ENCODE data around the gene FAM167B.
A peak's percentile ranks its signal among the peaks of the same experiment; 100 is the strongest.
"Not testable (repeated sequence)": the region's sequence is repeated elsewhere in the genome, so short reads cannot be mapped to it uniquely, and the experiment has no call there.

FAM167B gene

DNA sequence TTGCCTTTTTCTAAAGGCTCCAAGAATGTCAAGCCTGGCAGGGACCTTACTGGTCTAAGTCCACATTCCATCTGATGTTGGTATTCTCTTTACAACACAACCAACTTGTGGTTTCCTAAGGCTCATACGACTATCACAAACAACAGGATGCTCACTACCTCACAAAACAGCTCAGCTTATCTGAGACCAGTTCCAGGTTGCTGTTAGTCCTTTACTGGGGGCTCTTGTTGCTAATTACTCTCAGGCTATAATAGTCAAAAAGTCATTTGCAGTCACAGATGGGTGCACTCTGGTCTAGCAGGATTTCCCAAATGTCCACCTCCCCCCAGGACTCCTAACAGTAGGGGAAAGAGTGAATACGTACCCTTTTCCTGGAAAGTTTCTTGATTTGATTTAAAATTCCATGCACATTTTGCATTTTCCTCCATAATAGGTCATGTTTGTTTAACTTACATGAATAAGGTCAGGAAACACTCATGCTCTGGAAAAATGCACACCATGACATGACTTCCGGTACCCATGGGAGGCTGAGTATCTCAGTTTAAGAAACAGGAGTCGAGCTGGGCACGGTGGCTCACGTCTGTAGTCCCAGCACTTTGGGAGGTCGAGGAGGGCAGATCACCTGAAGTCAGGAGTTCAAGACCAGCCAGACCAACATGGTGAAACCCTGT is 20.0 kb downstream of the FAM167B start:
- Mint-ChIP-seq H3K4me3 (peak overlapping the region; percentile 52), H3K27ac (peak overlapping the region; percentile 95), H3K4me1 (peaks cover 45% of the 10 kb centered on the region)

DNA sequence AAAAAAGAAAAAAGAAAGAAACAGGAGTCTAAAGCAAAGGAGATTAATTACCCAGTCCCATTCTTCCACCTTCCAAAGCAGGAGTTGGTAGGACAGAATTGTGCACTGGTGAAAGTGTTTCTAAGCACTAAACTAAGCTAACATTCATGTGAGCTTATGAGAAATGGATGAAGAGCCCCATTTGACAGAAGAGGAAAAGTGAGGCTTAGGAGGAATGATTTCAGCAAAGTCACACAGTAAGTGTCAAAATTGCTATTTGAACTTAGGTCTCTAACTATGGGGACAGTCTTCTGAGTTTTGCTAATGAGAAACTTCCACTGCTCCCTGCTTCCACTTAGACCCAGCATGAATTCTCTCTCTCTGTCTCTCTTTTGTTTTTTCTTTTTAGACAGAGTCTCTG is 22.7 kb downstream of the FAM167B start:
- DNase-seq (ENCODE audit: low spot score in 2 of 2), result no peak
- peak overlapping the region; percentile 58 for H3K27ac Mint-ChIP-seq
- H3K4me3 Mint-ChIP-seq, result no peak overlapping the region
- H3K4me1 Mint-ChIP-seq, result peaks cover 58% of the 10 kb centered on the region
- H3K9me3 Mint-ChIP-seq, result no peaks in the 10 kb centered on the region
- ATAC-seq, result no peak
- H3K36me3 Mint-ChIP-seq, result peaks cover 96% of the 10 kb centered on the region

More for the DNA sequence above, 20.0 kb downstream of the FAM167B start:
- ATAC-seq (peak; percentile 33), DNase-seq (ENCODE audit: low spot score in 2 of 2) (no peak)
- Mint-ChIP-seq H3K9me3 (no peaks in the 10 kb centered on the region), H3K36me3 (peaks cover 92% of the 10 kb centered on the region)

DNA sequence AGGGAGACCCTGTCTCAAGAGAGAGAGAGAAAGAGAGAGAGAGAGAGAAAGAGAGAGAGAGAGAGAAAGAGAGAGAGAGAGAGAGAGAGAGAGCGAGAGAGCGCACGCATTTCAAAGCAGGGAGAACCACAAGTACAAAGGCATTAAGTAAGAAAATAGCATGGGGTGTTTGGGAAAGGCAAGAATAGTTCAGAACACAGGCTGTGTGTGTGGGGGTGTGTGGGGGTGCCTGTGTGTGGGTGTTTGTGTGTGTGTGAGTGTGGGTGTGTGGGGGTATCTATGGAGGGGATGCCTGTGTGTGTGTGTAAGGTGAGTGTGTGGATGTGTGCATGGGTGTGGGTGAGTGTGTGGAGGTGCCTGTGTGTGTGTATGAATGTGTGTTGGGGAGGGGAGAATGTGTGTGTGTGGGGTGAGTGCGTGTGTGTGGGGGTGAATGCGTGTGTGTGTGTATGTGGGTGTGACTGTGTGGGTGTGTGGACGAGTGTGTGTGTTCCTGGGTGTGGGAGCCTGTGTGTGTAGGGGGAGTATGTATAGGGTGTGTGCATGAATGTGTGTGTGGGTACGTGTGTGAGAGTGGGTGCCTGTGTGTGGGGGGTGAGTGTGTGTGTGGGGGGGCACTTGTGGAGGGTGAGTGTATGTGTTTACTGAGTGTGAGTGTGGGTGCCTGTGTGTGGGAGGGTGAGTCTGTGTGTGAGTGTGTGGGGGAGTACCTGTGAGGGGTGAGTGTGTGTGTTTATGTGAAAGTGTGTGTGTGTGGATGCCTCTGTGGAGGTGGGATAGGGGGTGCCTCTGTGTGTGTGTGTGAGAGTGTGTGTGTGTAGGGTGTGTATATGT is 25.8 kb downstream of the FAM167B start:
- peaks cover 97% of the 10 kb centered on the region for H3K36me3 Mint-ChIP-seq

DNA sequence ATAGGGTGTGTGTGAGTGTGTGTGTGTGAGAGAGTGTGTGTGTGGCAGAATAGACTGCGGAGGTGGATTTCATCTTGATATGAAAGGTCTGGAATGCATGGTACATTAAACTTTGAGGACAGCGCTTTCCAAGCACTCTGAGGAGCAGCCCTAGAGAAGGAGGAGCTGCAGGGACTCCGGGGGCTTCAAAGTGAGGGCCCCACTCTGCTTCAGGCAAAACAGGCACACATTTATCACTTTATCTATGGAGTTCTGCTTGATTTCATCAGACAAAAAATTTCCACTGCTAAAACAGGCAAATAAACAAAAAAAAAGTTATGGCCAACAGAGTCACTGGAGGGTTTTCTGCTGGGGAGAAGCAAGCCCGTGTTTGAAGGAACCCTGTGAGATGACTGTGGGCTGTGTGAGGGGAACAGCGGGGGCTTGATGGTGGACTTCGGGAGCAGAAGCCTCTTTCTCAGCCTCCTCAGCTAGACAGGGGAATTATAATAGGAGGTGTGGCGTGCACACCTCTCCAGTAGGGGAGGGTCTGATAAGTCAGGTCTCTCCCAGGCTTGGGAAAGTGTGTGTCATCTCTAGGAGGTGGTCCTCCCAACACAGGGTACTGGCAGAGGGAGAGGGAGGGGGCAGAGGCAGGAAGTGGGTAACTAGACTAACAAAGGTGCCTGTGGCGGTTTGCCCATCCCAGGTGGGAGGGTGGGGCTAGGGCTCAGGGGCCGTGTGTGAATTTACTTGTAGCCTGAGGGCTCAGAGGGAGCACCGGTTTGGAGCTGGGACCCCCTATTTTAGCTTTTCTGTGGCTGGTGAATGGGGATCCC is 26.6 kb downstream of the FAM167B start:
- Mint-ChIP-seq H3K4me3 (peak overlapping the region; percentile 60), H3K4me1 (peaks cover 47% of the 10 kb centered on the region), H3K27ac (peak overlapping the region; percentile 95), H3K36me3 (peaks cover 100% of the 10 kb centered on the region), H3K9me3 (no peaks in the 10 kb centered on the region)
- peak in 1 of 2 donors; percentile 79 for DNase-seq (ENCODE audit: low spot score in 2 of 2)
- peak; percentile 87 for ATAC-seq

More for the DNA sequence above, 25.8 kb downstream of the FAM167B start:
- Mint-ChIP-seq H3K9me3 (no peaks in the 10 kb centered on the region), H3K27ac (peak overlapping the region; percentile 95), H3K4me1 (peaks cover 47% of the 10 kb centered on the region), H3K4me3 (peak overlapping the region; percentile 60)
- no peak for DNase-seq (ENCODE audit: low spot score in 2 of 2)
- peak; percentile 40 for ATAC-seq

DNA sequence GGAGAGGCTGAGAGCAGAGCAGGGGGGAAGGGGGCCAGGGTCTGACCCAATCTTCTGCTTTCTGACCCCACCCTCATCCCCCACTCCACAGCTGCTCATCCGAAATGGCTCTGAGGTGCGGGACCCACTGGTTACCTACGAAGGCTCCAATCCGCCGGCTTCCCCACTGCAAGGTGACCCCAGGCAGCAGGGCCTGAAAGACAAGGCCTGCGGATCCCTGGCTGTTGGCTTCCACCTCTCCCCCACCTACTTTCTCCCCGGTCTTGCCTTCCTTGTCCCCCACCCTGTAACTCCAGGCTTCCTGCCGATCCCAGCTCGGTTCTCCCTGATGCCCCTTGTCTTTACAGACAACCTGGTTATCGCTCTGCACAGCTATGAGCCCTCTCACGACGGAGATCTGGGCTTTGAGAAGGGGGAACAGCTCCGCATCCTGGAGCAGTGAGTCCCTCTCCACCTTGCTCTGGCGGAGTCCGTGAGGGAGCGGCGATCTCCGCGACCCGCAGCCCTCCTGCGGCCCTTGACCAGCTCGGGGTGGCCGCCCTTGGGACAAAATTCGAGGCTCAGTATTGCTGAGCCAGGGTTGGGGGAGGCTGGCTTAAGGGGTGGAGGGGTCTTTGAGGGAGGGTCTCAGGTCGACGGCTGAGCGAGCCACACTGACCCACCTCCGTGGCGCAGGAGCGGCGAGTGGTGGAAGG is 27.8 kb downstream of the FAM167B start:
- H3K4me1 Mint-ChIP-seq, result peaks cover 47% of the 10 kb centered on the region
- H3K27ac Mint-ChIP-seq, result peak overlapping the region; percentile 95
- H3K4me3 Mint-ChIP-seq, result no peak overlapping the region
- H3K9me3 Mint-ChIP-seq, result no peaks in the 10 kb centered on the region
- DNase-seq (ENCODE audit: low spot score in 2 of 2) (no peak), ATAC-seq (no peak)
- H3K36me3 Mint-ChIP-seq, result peaks cover 100% of the 10 kb centered on the region

DNA sequence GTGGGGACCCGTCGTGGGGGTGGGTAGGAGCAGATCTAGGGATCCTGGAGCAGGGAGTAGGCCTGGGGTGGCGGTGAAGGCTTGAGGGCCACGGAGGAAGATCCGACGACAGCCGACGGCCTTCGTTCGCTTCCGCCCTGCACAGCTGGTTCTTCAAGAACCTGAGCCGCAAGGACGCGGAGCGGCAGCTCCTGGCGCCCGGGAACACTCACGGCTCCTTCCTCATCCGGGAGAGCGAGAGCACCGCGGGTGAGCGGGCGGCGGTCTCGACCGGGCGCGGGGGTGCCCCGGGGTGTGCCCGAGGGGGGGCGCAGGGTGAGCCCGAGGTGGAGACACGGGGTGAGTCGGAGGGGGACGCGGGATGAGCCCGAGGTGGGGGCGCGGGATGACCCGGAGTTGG is 28.4 kb downstream of the FAM167B start:
- H3K4me3 Mint-ChIP-seq, result no peak overlapping the region
- DNase-seq (ENCODE audit: low spot score in 2 of 2), result no peak
- peak overlapping the region; percentile 95 for H3K27ac Mint-ChIP-seq
- peaks cover 100% of the 10 kb centered on the region for H3K36me3 Mint-ChIP-seq
- H3K9me3 Mint-ChIP-seq, result no peaks in the 10 kb centered on the region
- H3K4me1 Mint-ChIP-seq, result peaks cover 47% of the 10 kb centered on the region
- no peak for ATAC-seq

DNA sequence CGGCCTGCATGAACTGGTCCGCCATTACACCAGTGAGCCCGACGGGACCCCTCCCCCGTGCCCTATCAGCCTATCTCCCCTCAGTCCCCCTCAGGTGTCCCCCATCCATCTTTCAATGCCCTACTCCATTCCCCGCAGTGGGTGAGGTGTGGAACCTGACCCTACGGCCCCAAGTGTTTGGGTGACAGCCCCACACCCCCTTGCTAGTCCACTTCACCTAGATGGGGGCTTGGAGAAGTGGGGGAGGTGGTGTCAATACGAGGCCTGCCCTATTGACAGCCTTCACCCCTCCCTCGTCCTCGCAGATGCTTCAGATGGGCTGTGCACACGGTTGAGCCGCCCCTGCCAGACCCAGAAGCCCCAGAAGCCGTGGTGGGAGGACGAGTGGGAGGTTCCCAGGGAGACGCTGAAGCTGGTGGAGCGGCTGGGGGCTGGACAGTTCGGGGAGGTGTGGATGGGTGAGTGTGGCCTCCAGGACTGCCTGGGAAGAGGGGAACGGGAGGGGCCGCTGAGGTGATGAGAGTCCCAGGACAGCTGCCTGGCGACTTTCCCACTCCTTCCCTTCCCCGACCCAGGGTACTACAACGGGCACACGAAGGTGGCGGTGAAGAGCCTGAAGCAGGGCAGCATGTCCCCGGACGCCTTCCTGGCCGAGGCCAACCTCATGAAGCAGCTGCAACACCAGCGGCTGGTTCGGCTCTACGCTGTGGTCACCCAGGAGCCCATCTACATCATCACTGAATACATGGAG is 29.2 kb downstream of the FAM167B start:
- Mint-ChIP-seq H3K4me1 (peaks cover 44% of the 10 kb centered on the region), H3K4me3 (no peak overlapping the region), H3K27ac (peak overlapping the region; percentile 87), H3K36me3 (peaks cover 100% of the 10 kb centered on the region), H3K9me3 (no peaks in the 10 kb centered on the region)
- ATAC-seq, result no peak
- DNase-seq (ENCODE audit: low spot score in 2 of 2), result no peak

DNA sequence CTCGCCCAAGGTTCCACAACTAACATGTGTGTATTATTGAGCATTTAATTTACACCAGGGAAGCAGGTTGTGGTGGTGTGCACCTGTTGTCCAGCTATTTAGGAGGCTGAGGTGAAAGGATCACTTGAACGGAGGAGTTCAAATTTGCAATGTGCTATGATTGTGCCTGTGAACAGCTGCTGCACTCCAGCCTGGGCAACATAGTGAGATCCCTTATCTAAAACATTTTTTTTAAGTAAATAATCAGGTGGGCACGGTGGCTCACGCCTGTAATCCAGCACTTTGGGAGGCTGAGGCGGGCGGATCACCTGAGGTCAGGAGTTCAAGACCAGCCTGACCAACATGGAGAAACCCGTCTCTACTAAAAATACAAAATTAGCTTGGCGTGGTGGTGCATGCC is 37.8 kb downstream of the FAM167B start:
- H3K36me3 Mint-ChIP-seq, result peaks cover 84% of the 10 kb centered on the region
- H3K27ac Mint-ChIP-seq; DNase-seq (ENCODE audit: low spot score in 2 of 2); ATAC-seq; H3K9me3 Mint-ChIP-seq; H3K4me1 Mint-ChIP-seq; H3K4me3 Mint-ChIP-seq: not testable (repeated sequence)

DNA sequence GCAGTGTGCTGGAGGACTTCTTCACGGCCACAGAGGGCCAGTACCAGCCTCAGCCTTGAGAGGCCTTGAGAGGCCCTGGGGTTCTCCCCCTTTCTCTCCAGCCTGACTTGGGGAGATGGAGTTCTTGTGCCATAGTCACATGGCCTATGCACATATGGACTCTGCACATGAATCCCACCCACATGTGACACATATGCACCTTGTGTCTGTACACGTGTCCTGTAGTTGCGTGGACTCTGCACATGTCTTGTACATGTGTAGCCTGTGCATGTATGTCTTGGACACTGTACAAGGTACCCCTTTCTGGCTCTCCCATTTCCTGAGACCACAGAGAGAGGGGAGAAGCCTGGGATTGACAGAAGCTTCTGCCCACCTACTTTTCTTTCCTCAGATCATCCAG is 38.6 kb downstream of the FAM167B start:
- Mint-ChIP-seq H3K36me3 (peaks cover 75% of the 10 kb centered on the region), H3K4me3 (no peak overlapping the region), H3K4me1 (no peaks in the 10 kb centered on the region), H3K9me3 (no peaks in the 10 kb centered on the region), H3K27ac (no peak overlapping the region)
- DNase-seq (ENCODE audit: low spot score in 2 of 2) (no peak), ATAC-seq (peak; percentile 28)

DNA sequence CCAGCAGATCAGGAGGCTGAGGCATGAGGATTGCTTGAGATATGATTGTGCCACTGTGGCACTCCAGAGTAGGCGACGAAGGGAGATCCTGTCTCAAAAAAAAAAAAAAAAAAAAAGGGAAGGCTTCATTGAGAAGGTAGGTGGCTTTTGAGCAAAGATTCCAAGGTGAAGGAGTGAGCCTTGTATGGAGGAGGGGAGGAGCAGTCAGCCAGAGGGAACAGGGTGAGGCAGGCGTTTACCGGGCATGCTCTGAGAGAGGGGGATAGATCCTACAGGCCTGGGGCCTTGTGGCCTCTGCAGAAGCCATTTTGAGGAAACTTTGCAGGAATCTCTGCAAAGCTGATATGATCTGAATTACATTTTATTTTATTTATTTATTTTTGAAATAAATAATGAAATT is 39.7 kb downstream of the FAM167B start:
- no peak overlapping the region for H3K27ac Mint-ChIP-seq
- no peak for ATAC-seq
- H3K9me3 Mint-ChIP-seq, result no peaks in the 10 kb centered on the region
- peaks cover 68% of the 10 kb centered on the region for H3K36me3 Mint-ChIP-seq
- peaks cover 7% of the 10 kb centered on the region for H3K4me1 Mint-ChIP-seq
- DNase-seq (ENCODE audit: low spot score in 2 of 2), result no peak
- H3K4me3 Mint-ChIP-seq, result no peak overlapping the region

DNA sequence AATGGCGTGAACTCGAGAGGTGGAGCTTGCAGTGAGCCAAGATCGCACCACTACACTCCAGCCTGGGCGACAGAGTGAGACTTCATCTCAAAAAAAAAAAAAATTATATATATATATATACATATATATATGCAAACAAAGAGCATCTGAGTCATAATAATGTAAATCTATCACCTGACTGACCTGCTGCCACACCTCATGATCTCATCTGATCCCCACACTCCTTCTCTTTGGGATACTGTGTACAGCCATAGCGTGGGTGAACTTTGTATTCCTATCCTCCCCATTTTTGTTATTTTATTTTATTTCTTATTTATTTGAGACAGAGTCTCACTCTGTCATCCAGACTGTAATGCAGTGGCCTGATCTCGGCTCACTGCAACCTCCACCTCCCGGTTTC is 42.2 kb downstream of the FAM167B start:
- no peak for ATAC-seq
- Mint-ChIP-seq H3K4me3 (no peak overlapping the region), H3K36me3 (peaks cover 68% of the 10 kb centered on the region), H3K9me3 (no peaks in the 10 kb centered on the region), H3K27ac (no peak overlapping the region), H3K4me1 (peaks cover 20% of the 10 kb centered on the region)
- no peak for DNase-seq (ENCODE audit: low spot score in 2 of 2)

DNA sequence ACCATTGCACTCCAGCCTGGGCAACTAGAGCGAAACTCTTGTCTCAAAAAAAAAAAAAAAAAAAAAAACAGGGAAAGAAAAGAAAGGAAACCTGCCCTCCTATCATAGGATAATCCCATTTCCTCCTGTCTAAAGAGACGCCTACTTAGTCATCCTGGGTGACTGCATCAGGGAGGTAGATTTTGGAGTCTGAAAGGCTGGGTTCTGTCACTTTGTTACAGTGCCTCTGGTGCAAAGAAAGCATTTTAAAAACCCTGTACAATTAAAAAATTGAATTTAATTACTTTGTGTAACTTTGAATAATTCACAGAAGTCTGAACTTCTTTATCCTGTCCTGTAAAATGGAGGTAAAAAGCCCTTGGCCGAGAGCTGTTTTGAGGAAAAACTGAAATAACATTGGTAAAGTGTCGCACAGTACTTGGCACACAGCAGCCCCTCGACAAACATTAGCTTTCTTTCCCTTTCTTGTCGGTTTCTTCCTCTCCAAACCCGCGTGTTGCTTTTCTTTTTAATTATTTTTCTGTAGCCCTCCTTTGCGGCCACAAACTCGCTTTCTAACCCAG is 44.2 kb downstream of the FAM167B start:
- peaks cover 35% of the 10 kb centered on the region for H3K4me1 Mint-ChIP-seq
- DNase-seq (ENCODE audit: low spot score in 2 of 2), result no peak
- H3K4me3 Mint-ChIP-seq, result peak overlapping the region; percentile 97
- ATAC-seq, result no peak
- H3K27ac Mint-ChIP-seq, result peak overlapping the region; percentile 95
- peaks cover 68% of the 10 kb centered on the region for H3K36me3 Mint-ChIP-seq
- no peaks in the 10 kb centered on the region for H3K9me3 Mint-ChIP-seq

DNA sequence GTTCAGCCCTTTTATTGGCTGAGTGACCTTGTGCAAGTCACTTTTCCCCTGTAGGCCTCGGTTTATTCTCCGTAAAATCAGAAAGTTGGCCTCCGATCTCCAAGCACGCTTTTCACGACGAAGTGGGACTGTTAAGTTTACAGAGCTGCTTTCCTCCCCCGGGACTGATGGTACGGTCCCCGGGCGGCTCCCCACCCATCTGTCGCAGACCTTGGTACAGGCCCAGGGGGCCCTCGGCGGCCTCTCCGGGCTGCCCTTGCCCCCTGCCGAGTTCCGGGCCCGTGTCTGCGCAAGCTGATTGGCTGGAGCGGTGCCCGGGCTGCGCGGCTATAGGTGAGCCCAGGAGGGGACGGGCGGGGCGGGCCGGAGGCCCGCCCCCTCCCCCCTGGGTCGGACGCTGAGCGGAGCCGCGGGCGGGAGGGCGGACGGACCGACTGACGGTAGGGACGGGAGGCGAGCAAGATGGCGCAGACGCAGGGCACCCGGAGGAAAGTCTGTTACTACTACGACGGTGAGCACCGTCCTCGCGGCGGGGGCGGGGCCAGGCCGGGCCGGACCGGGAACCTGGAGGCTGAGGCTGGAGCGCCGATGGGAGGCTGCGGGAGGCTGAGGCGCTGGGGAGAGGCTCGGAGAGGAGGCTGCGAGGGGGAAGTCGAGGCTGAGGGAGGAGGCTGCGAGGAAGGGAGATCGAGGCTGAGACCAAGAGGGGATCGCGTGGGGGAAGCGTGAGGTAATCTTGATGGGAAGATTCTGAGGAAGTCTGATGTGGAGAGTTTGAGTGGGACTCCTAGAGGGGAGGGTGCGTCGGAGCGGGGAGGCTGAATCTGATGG is 44.9 kb downstream of the FAM167B start, which contains the start of gene HDAC1:
Gene HDAC1 (plus strand): TSS at position 376 of the 831 bp plus-strand sequence. CDS start 87 bp downstream, at position 463.
- H3K4me1 Mint-ChIP-seq, result peaks cover 42% of the 10 kb centered on the region
- peaks cover 68% of the 10 kb centered on the region for H3K36me3 Mint-ChIP-seq
- no peaks in the 10 kb centered on the region for H3K9me3 Mint-ChIP-seq
- peak within 1 kb of the TSS; percentile 97 for H3K4me3 Mint-ChIP-seq
- ATAC-seq, result peak; percentile 100
- peak; percentile 90 to 97 for DNase-seq (ENCODE audit: low spot score in 2 of 2)
- H3K27ac Mint-ChIP-seq, result peak within 1 kb of the TSS; percentile 95
